HG02981 (cell line): ENCODE results near the gene SPCS1.
"Not testable (repeated sequence)": the region's sequence is repeated elsewhere in the genome, so short reads cannot be mapped to it uniquely, and the experiment has no call there.

ENCODE experiments used
- ATAC-seq: cut with Tn5 transposase; IDR thresholded peaks from one replicate; pipeline ENCODE4 v1.9.1; 2021; ENCODE audit warnings: mild to moderate bottlenecking, moderate library complexity; ENCODE audit not compliant: unreplicated experiment

The SPCS1 gene

GRCh38 chr3:52728753-52729152 is 22.8 kb downstream of the SPCS1 start:
- not testable (repeated sequence) for ATAC-seq

- no peak for ATAC-seq
These were observed 24.8 kb downstream of the SPCS1 start for GRCh38 chr3:52730681-52731080.

- no peak for ATAC-seq
These were observed 25.7 kb downstream of the SPCS1 start for GRCh38 chr3:52731590-52731989.

- no peak for ATAC-seq
These were observed 27.5 kb downstream of the SPCS1 start for GRCh38 chr3:52733256-52733891.

GRCh38 chr3:52739730-52740129 is 33.8 kb downstream of the SPCS1 start:
- no peak for ATAC-seq

- ATAC-seq: no peak
These were observed 36.6 kb downstream of the SPCS1 start for GRCh38 chr3:52742418-52743041.

- no peak for ATAC-seq
These were observed 37.2 kb downstream of the SPCS1 start for GRCh38 chr3:52743152-52743551.

- ATAC-seq: no peak
These were observed 37.8 kb downstream of the SPCS1 start for GRCh38 chr3:52743721-52744120.

- ATAC-seq: no peak
These were observed 46.2 kb downstream of the SPCS1 start for GRCh38 chr3:52752045-52752660.

- ATAC-seq: no peak
These were observed 48.5 kb downstream of the SPCS1 start for GRCh38 chr3:52754373-52754772.

- ATAC-seq: no peak
These were observed 50.2 kb downstream of the SPCS1 start for GRCh38 chr3:52756141-52756540.
